ENCODE data around the gene EHMT1.
"Not testable (repeated sequence)": the region's sequence is repeated elsewhere in the genome, so short reads cannot be mapped to it uniquely, and the experiment has no call there.

EHMT1 gene

DNA sequence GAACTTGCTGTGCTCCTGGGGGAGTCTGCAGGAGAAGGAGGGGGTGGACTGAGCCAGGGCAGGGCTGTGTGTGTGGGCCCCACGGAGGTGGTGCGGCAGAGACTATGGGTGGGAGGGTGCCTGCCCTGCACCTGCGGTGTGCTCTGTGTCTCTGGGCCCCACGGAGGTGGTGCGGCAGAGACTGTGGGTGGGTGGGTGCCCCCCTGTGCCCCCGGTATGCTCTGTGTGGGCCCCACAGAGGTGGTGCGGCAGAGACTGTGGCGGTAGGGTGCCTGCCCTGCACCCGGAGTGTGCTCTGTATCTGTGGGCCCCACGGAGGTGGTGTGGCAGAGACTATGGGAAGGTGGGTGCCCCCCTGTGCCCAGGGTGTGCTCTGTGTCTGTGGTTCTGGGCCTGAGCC is 103.7 kb downstream of the EHMT1 start:
- no peak for DNase-seq

DNA sequence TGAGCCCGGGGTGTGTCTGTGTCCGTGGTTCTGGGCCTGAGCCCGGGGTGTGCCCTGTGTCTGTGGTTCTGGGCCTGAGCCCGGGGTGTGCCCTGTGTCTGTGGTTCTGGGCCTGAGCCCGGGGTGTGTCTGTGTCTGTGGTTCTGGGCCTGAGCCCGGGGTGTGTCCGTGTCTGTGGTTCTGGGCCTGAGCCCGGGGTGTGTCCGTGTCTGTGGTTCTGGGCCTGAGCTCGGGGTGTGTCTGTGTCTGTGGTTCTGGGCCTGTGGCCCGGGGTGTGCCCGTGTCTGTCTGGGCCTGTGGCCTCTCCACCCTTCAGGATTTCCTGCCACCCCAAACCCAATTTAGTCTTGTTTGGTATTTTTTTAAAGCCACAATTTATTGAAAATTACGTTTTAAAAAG is 104.6 kb downstream of the EHMT1 start:
- DNase-seq, result not testable (repeated sequence)

DNA sequence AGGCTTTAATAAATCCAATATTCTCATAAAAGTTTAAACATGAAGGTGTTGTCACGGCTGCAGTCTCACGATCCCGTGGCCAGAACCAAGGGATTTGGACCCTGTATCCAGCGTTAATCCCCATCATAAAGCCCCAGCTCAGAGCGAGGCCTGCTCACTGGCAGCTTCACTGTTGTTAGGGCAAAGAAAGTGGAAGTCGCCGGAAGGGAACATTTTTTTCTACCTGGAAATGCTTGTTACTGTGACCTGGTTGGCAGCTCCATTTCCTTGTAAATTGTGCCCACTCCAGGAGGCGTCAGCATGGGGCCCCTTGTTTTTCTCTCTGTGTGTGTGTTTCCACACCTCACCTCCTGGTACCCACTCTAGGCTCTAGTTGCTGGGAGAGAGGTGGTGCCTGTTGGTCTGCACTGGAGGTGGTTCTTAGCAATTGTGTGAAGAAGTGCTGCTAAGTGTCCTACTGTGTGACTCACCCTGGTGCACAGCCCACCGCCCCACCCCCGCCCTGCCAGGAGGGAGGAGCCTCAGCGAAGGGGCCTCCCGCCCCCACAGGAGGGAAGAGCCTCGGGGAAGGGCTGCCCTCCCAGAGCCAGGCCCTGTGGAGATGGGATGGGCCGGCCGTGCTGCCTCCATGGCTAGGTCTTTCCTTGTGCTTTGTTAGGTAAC is 105.1 kb downstream of the EHMT1 start:
- no peak for DNase-seq

DNA sequence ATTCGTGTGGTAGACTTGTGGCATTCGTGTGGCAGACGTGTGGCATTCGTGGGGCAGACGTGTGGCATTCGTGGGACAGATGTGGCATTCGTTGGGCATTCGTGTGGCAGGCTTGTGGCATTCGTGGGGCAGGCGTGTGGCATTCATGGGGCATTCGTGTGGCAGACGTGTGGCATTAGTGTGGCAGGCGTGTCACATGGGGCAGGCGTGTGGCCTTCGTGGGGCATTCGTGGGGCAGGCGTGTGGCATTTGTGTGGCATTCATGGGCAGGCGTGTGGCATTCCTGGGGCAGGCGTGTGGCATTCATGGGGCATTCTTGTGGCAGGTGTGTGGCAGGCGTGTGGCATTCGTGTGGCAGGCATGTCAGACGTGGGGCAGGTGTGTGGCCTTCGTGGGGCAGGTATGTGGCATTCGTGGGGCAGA is 106.0 kb downstream of the EHMT1 start:
- DNase-seq, result no peak

DNA sequence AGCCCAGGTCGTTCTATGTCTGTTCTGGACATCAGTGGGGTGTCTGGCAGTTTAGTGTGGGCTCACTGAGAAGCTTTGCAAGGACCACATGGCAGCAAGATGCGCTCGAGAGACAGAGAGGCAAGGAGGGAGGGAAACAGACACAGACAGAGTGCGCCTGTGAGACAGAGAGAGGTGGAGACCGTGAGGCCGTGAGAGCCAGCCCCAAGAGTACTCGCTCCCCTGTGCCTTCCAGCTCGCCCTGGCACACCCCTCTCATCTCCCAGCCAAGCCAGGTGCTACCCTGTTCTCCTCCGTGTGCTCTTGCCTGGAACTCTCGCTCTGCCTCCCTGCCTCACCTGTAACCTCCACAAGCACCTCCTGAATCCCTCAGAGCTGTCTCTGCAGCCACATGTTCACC is 106.8 kb downstream of the EHMT1 start:
- DNase-seq, result no peak

DNA sequence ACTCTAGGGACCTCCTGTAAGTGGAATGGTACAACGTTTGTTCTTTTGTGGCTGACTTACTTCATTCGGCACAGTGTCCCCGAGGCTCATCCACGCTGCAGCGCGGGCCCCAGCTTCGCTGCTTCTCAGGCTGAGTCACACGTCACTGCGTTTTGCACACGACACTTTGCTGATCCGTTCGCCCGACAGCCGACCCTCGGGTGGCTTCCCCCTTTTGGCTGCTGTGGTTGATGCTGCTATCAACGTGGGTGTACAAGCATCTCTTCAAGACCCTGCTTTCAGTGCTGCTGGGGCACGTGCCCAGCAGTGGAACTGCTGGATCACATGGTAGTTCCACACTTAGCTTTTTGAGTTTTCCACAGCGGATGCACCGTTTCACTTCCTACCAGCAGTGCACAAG is 107.5 kb downstream of the EHMT1 start:
- DNase-seq, result not testable (repeated sequence)

DNA sequence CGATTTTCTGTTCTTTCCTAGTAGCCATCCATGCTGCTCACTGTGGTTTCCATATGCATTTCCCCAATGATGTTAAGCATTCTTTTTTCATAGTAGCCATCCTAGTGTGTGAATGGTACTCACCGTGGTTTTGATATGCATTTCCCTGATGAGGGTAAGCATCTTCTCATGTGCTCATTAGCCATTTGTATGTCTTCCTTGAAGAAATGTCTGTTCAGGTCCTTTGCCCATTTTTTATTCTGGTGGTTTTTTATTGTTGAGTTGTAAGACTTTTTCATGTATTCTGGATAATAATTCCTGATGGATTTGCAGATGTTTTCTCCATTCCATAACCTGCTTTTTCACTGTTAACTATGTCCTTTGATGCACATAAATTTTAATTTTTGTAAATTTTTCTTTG is 108.0 kb downstream of the EHMT1 start:
- DNase-seq, result no peak

DNA sequence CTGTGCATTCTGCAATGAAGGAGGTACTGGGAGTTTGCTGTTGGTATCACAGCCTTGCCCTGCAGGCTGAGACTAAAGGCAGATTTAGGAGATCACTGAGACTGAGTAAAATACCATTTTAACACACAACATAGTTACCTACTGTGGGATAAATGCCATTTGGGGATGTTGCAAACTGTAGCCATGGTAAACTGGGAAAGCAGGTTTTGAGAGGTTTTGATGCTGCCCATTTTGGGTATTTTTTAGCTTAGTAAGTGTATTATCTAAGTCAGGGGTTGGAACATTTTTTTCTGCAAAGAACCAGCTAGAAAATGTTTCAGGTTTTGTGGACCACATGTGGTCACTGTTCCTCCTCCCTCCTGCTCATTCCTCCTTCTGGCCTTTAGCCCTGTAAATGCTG is 108.9 kb downstream of the EHMT1 start:
- DNase-seq, result no peak

DNA sequence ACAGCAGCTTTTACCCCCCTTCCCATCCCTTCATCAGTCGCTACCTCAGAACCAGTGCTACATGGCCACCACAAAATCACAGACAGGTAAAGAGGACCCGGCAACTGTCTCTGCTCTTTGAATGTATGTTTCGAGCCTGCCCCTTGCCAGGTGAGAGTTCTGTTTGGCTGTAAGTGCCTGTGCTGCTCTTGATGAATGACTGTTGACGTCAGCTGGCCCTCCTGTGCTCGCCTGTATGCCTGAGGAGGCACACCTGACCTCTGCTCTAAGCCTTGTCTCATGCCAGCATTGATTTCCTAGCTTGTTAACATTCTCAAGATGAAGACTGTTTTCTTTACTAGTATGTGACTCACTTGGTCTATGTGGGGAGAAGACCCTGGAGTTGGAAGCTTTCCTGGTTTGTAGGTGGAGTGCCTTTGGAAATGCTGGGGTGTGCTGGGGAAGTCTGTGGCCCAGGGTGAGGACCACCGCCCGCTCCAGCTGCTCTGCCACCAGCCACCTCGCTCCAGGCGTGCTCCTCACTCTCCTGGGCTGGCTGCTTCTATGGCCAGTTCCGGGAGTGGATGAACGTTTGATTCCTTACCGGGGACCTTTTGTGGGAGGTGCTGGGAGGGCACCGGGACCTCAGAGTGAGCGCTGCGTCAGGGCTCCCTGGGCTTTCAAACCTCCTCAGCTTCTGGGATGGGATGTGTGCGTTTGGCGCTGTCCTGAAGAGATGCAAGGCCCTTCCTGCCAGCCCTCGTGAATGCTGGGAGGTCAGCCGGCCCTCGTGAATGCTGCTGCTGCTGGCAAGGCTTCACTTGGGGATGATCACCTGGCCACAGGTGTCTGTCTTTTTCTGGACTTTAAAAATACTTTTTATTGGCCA is 109.9 kb downstream of the EHMT1 start:
- DNase-seq, result no peak

DNA sequence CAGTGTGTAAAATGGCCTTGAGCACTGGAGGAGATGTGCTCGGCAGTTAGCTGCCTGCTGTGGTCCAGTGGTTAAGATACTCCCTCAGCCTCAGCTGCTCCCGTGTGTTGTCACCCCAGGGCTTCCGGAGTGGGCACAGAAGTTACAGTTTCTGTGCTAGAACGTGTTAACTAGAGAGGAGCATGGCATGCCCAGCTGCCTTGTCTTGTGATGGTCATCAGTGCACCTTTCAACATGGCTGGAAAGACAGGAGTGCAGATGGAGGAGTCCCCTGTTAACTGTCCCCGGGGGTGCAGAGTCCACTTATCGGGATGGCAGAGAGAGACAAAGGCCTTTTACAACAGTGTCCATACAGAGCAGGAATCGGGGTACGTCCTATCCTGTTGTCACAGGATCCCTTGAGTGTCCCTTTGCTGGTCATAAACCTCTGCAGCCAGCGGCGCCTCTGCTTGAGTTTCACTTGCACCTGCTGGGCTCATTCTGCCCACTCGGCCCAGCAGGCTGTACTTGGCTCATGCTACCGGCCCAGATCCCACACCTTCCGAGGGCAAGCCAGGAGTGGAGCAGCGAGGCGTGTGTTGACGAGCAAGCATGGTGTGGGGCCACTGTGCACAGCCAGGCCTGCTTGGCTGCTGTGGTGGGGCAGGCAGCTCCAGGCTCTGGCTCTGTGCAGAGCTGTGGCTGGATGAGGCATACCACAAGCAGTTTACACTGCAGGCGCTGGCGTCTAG is 112.6 kb downstream of the EHMT1 start:
- DNase-seq, result no peak

DNA sequence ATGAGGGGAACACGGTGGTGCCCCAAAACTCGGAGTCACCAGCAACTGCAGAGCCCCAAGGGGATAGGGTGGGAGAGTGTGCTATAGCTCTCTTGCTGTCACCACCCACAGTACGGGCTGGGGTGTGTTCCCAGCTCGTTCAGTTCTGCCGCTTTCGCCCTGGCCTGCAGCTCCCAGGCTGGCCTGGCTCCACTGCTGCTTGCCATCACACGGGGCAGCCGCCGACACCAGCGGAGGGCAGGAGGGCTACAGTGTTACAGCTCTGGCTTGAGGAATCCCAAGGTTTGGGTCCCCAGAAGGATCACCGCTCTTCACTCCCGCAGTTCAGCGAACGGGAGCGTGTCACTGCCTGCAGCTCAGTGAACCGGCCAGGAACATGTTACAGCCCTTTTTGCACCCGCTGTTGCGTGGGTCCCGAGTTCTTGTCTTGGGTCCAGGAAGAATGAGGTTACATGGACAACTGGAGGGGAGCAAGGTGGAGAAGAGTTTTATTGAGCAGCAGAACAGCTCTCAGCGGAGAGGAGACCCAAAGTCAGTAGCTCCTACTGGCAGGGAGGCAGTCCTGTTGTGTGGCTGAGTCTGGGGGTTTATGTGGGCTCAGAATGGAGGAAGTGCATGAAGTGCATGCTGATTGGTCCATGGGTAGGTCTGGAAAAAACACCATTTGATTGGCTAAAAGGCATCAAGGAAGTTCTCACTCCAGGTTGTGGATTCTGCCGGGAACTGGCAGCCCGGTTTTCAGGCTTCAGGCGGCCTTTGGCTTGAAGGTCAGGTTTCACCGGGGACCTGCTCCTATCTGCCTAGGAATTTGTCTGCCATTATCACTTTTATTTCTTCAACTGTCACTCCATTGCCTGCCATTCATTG is 113.4 kb downstream of the EHMT1 start:
- no peak for DNase-seq

DNA sequence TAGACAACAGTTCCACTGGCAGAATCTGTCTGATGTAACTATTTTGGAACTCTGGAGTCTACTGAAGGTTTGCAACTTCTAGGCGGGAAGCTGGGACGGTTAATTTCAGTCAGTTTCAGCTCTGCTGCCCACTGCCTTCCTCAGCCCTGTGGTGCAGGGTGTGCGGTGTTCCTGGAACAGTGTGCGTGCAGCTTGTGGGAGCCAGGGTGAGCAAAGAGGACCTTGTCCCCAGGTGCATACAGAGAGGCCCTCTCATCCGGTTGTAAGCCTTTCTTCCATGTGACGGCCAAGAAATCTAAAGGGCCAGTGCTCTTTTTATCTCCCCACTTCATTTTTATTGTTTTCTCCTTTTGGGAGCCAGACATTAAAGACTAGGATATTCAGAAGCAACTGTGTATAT is 114.6 kb downstream of the EHMT1 start:
- no peak for DNase-seq

DNA sequence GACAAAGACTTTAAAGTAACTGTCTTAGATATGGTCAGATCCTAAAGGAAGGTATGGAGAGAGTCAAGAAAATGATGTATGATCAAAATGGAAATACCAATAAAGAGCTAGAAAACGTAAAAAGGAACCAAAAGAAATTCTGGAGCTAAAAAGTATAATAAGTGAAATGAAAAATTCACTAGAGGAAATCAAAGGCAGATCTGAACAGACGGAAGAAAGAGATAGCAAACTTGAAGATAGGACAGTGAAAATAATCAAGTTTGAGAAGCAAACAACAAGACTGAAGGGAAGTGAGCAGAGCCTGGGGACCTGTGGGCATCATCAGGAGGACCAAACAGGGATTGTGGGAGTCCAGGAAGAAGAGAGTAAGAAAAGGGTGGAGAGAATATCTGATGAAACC is 115.4 kb downstream of the EHMT1 start:
- no peak for DNase-seq

DNA sequence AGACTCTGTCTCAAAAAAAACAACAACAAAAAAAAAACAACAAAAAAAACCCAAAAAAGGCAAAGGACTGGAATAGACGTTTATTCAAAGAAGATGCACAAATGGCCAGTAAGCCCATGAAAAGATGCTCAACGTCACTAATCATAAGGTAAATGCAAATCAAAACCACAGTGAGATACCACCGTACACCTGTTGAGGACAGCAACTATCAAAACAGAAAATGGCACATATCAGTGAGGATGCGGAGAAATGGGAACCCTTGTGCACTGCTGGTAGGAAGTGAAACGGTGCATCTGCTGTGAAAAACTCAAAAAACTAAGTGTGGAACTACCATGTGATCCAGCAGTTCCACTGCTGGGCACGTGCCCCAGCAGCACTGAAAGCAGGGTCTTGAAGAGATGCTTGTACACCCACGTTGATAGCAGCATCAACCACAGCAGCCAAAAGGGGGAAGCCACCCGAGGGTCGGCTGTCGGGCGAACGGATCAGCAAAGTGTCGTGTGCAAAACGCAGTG is 119.4 kb downstream of the EHMT1 start:
- DNase-seq, result not testable (repeated sequence)

DNA sequence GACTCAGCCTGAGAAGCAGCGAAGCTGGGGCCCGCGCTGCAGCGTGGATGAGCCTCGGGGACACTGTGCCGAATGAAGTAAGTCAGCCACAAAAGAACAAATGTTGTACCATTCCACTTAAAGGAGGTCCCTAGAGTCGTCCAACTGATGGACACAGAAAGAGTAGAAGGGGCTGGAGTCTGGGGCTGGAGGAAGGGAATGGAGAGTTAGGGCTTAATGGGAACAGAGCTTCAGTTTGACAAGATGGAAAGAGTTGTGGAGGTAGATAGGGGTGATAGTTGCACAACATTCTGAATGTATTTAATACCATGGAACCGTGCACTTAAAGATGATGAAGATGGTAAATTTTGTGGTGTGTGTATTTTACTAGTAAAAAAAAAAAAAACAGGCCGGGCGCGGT is 119.9 kb downstream of the EHMT1 start:
- DNase-seq, result no peak

DNA sequence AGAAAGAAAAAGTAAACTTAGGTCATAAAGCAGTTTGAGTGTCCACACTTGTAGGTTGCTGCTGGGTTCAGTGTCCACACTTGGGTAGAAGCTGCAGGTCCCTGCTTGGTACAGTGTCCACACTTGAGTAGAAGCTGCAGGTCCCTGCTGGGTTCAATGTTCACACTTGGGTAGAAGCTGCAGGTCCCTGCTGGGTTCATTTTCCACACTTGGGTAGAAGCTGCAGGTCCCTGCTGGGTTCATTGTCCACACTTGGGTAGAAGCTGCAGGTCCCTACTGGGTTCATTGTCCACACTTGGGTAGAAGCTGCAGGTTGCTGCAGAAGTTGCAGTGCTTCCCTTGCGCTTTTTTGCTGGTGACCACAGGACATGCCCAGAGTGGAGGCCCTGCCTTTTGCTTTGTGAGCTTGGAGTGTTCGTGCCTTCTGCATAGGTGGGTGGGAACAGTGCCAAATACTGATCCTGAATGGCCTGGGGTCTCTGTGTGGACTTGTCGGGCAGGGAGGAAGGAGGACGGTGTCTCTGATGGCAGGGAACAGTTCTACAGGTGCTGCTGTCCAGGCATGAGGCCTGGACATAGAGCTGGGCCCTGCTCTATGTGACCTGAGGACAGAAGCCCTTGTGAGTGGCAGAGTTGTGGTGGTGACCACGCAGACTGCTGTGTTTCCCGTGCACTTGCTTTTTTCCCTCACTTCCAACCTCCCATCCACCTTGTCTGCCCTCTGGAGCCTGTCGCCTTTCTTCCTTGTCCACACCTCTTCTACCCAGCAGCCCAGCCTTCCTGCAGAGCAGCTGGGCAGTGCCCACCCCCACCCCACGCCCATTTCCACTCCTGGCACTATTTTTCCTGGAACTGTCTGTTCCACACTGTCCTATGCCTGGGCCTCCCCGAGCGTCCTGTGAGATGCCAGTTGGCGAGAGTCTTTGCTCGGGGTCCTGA is 120.8 kb downstream of the EHMT1 start:
- DNase-seq, result no peak

DNA sequence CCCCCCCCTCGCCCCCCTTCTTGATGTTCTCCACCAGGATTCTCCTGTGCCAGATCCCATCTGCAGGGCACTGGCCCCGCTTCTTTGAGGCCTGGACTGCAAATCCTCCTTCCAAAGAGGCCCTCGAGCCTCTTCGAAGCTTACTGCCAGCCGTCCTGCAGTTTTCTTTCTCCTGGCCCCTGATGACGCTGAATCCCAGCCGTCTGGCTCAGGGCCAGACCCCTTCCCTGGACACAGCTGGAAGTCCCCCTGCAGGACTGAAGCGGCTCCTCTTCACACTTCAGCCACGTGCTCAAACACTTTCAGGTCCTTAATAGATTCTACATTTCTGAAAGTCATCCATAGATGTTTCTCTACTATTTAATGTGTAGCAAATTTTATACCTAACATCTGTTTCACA is 121.5 kb downstream of the EHMT1 start:
- DNase-seq, result no peak

DNA sequence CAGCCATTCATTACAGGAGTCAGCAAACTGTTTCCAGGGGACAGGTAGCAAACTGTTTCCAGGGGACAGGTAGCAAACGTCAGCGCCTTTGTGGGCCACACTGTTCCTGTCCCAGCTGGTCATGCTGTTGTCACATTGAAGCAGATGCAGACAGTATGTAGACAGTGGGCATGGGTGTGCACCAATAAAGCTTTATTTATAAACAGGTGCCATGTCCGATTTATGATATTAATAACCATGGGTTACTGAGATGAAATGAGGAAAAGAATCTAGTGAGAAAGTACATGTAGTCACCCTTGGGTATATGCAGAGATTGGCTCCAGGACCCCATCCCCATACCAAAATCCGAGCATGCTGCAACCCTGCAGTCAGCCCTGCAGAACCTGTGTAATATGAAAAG is 122.5 kb downstream of the EHMT1 start:
- no peak for DNase-seq

DNA sequence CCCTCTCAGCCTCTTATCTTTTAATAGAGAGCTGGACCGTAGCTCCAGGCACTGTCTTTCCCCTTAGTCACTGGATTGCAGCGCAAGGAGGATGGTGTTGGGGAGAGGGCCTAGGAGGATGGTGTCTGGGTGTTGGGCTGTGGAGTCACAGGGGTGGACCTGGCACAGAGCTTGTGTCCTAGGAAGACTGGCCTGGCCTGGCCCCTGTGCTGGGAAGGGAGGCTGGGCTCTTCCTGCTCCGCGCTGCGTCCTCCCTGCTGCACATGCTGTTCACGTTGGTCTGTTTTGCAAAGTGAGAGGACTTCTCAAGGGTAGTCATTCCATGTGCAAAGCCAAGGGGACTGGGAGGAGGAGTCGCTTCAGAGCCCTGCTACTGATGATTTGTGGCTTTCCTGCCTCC is 123.9 kb downstream of the EHMT1 start:
- DNase-seq, result no peak

DNA sequence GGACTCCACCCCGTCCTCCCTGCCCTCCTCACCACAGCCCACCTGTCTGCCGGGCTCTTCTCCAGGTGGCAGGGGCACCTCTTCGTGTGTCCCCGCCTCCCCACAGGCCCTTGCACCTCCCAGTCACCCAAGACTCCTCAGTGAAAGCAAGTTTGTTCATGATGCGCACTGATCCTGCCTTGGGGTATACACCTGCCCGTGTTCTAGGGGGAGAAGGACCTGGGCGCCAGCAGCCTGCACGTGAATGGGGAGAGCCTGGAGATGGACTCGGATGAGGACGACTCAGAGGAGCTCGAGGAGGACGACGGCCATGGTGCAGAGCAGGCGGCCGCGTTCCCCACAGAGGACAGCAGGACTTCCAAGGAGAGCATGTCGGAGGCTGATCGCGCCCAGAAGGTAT is 124.9 kb downstream of the EHMT1 start:
- DNase-seq, result no peak

DNA sequence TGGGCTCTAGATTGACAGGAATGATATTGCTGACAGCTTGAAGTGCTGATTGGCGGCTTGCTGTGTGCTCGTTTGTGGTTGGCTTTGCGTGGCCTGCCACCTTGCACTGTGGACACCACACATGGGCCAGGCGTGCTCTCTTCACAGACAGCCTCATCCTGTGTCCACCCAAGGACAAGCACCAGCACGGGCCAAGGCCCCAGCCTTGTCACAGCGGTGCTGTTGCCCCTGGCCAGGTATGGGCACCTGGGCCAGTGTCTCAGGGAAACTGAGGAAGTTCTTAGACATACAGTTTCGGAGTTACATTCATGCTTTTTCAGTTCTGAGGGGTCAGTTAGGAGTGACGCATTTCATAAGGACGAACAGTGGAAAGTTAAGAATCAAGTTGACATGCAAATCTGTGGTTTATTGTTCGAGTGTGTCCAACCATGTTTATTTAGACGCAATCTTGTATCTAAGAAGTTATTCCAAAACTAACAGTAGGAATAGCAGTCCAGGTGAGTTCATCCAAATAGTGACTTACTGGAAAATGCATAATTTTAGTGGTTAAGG is 125.9 kb downstream of the EHMT1 start:
- no peak for DNase-seq

Measured in NK-92 treated with Interleukin-12 subunit alpha and Interleukin-12 subunit beta, amount 100 ng/mL, for 24 hours (cell line).